Mesendoderm (in vitro differentiated cells): ENCODE results near the gene SHROOM2. TPM values are rescaled to one million over a fixed set of nuclear protein-coding genes. Genes with fewer than 3 reads are reported as not detected.

Experiments used
- DNase-seq: peaks from one replicate; pipeline ENCODE4 v3.0.0; 2013
- H2AK5ac ChIP-seq: 2 replicates; pipeline ENCODE4 v1.6.1; 2013; ENCODE audit warnings: low read length, inconsistent platforms
- H2BK120ac ChIP-seq: 2 replicates; pipeline ENCODE4 v1.6.1; 2013; ENCODE audit warnings: low read depth, mild to moderate bottlenecking, low read length, moderate library complexity, mixed read lengths
- H2BK15ac ChIP-seq: replicated peaks from 2 replicates; pipeline ENCODE4 v1.6.1; 2013; ENCODE audit warnings: low read depth, mild to moderate bottlenecking, moderate library complexity
- H2BK5ac ChIP-seq: 2 replicates; pipeline ENCODE4 v1.6.1; 2013; ENCODE audit warnings: low read length, inconsistent platforms
- H3K18ac ChIP-seq: 2 replicates; pipeline ENCODE4 v1.6.1; 2013; ENCODE audit warnings: mild to moderate bottlenecking, low read length, mixed read lengths
- H3K23ac ChIP-seq: one replicate; pipeline ENCODE4 v1.6.1; 2013; ENCODE audit warnings: low read length
- H3K27ac ChIP-seq: 2 replicates; pipeline ENCODE4 v1.5.1; 2013; ENCODE audit warnings: low read depth, mild to moderate bottlenecking, inconsistent platforms, low read length, moderate library complexity
- H3K27me3 ChIP-seq: 2 replicates; pipeline ENCODE4 v1.6.1; 2013; ENCODE audit warnings: low read length, control low read depth, mild to moderate bottlenecking, inconsistent platforms; ENCODE audit not compliant: insufficient read depth, poor library complexity
- H3K36me3 ChIP-seq: 2 replicates; pipeline ENCODE4 v1.6.1; 2013; ENCODE audit warnings: low read length, inconsistent platforms; ENCODE audit not compliant: control insufficient read depth, insufficient read depth
- H3K4ac ChIP-seq: one replicate; pipeline ENCODE4 v1.6.1; 2013; ENCODE audit warnings: low read depth, mild to moderate bottlenecking, low read length, moderate library complexity
- H3K4me1 ChIP-seq: 2 replicates; pipeline ENCODE4 v1.6.1; 2013; ENCODE audit warnings: low read depth, low read length, inconsistent platforms; ENCODE audit not compliant: control insufficient read depth
- H3K4me2 ChIP-seq: 2 replicates; pipeline ENCODE4 v1.6.1; 2013; ENCODE audit warnings: low read length
- H3K4me3 ChIP-seq: 2 replicates; pipeline ENCODE4 v1.5.1; 2013; ENCODE audit warnings: mild to moderate bottlenecking, low read length
- H3K56ac ChIP-seq: one replicate; pipeline ENCODE4 v1.6.1; 2013; ENCODE audit warnings: low read length
- H3K79me1 ChIP-seq: 2 replicates; pipeline ENCODE4 v1.6.1; 2013; ENCODE audit warnings: low read length, inconsistent platforms
- H3K79me2 ChIP-seq: 2 replicates; pipeline ENCODE4 v1.6.1; 2013; ENCODE audit warnings: mild to moderate bottlenecking, low read length; ENCODE audit not compliant: control insufficient read depth, insufficient read depth
- H3K9ac ChIP-seq: 2 replicates; pipeline ENCODE4 v1.6.1; 2013; ENCODE audit warnings: low read length, inconsistent platforms
- H4K5ac ChIP-seq: one replicate; pipeline ENCODE4 v1.6.1; 2013; ENCODE audit warnings: low read length
- H4K8ac ChIP-seq: one replicate; pipeline ENCODE4 v1.6.1; 2013; ENCODE audit warnings: low read depth, mild to moderate bottlenecking, control low read depth, low read length, moderate library complexity
- WGBS: extraction: QIAGEN DNeasy Blood & Tissue Kit; methylation state at CpG from one replicate; pipeline ENCODE4 v1.1.7; 2013; ENCODE audit warnings: low lambda C conversion rate, missing lambda C conversion rate; ENCODE audit not compliant: insufficient coverage; ENCODE audit errors: extremely low coverage; 5-methylcytosine and 5-hydroxymethylcytosine counted together
- polyA plus RNA-seq, 2 experiments: library from polyadenylated mRNA; stranded (reverse); fragments of 200-250 nt; gene quantifications; one replicate each; pipeline ENCODE4 v1.2.3, GENCODE V29; 2013

The SHROOM2 gene
- 6.0 TPM for polyA plus RNA-seq (2013, experiment 1 of 2)
- polyA plus RNA-seq (2013, experiment 2 of 2), result 5.9 TPM

GRCh38 chrX:9785944-9786797, at the start of gene SHROOM2:
Gene SHROOM2, plus strand, starts transcription at chrX:9786429. Its CDS starts 117 bp downstream, at chrX:9786546.
- Histone ChIP-seq H3K18ac (peak within 1 kb of the TSS; percentile 96), H2AK5ac (no peak within 1 kb of the TSS), H3K79me1 (no peaks in the 10 kb centered on the region), H3K56ac (peak within 1 kb of the TSS; percentile 74), H4K5ac (no peak within 1 kb of the TSS), H2BK15ac (no peak within 1 kb of the TSS), H3K4ac (no peak within 1 kb of the TSS), H3K9ac (peak within 1 kb of the TSS; percentile 63), H3K27ac (peak within 1 kb of the TSS; percentile 87), H4K8ac (peak within 1 kb of the TSS; percentile 56), H3K79me2 (peaks cover 2% of the 10 kb centered on the region), H3K4me3 (peak within 1 kb of the TSS; percentile 49), H3K36me3 (no peaks in the 10 kb centered on the region), H3K27me3 (no peaks in the 10 kb centered on the region), H2BK120ac (peak within 1 kb of the TSS; percentile 21), H3K4me1 (peaks cover 4% of the 10 kb centered on the region), H3K23ac (no peak within 1 kb of the TSS), H2BK5ac (no peak within 1 kb of the TSS), H3K4me2 (peak within 1 kb of the TSS; percentile 38)
- DNase-seq, result no peak
- no CpG with 5 or more reads among the region's 132 CpGs for WGBS

- H3K4me2 ChIP-seq, result no peak overlapping the region
- H2BK120ac ChIP-seq, result no peak overlapping the region
- WGBS, result no CpG with 5 or more reads among the region's 7 CpGs
- H2BK5ac ChIP-seq, result no peak overlapping the region
- no peaks in the 10 kb centered on the region for H3K27me3 ChIP-seq
- no peak overlapping the region for H3K56ac ChIP-seq
- H2AK5ac ChIP-seq, result no peak overlapping the region
- H3K79me2 ChIP-seq, result no peaks in the 10 kb centered on the region
- no peaks in the 10 kb centered on the region for H3K79me1 ChIP-seq
- no peak overlapping the region for H3K4me3 ChIP-seq
- no peaks in the 10 kb centered on the region for H3K36me3 ChIP-seq
- H3K4ac ChIP-seq, result no peak overlapping the region
- H4K5ac ChIP-seq, result no peak overlapping the region
- H3K23ac ChIP-seq, result no peak overlapping the region
- H3K18ac ChIP-seq, result no peak overlapping the region
- no peak overlapping the region for H4K8ac ChIP-seq
- H3K27ac ChIP-seq, result no peak overlapping the region
- H3K4me1 ChIP-seq, result no peaks in the 10 kb centered on the region
- no peak for DNase-seq
- H3K9ac ChIP-seq, result no peak overlapping the region
- H2BK15ac ChIP-seq, result no peak overlapping the region
Measured at GRCh38 chrX:9737363-9737762, 48.9 kb upstream of the SHROOM2 start.

- Histone ChIP-seq H3K79me2 (no peaks in the 10 kb centered on the region), H2BK15ac (no peak overlapping the region), H3K27ac (no peak overlapping the region), H3K9ac (no peak overlapping the region), H2AK5ac (no peak overlapping the region), H3K4me3 (no peak overlapping the region), H3K36me3 (no peaks in the 10 kb centered on the region), H4K8ac (no peak overlapping the region), H3K27me3 (no peaks in the 10 kb centered on the region), H4K5ac (no peak overlapping the region), H3K23ac (no peak overlapping the region), H3K79me1 (no peaks in the 10 kb centered on the region), H3K4me2 (no peak overlapping the region), H2BK5ac (no peak overlapping the region), H3K18ac (no peak overlapping the region), H3K56ac (no peak overlapping the region), H3K4me1 (no peaks in the 10 kb centered on the region), H2BK120ac (no peak overlapping the region), H3K4ac (no peak overlapping the region)
- no CpG with 5 or more reads among the region's 3 CpGs for WGBS
- no peak for DNase-seq
Measured at GRCh38 chrX:9738151-9738550, 48.1 kb upstream of the SHROOM2 start.

- H3K4me1 ChIP-seq, result no peaks in the 10 kb centered on the region
- no peaks in the 10 kb centered on the region for H3K27me3 ChIP-seq
- no peak for DNase-seq
- no peak overlapping the region for H3K4me3 ChIP-seq
- no peak overlapping the region for H4K5ac ChIP-seq
- no CpG with 5 or more reads among the region's 5 CpGs for WGBS
- H3K56ac ChIP-seq, result no peak overlapping the region
- H3K36me3 ChIP-seq, result no peaks in the 10 kb centered on the region
- no peak overlapping the region for H3K27ac ChIP-seq
- no peak overlapping the region for H2BK15ac ChIP-seq
- H3K23ac ChIP-seq, result no peak overlapping the region
- no peaks in the 10 kb centered on the region for H3K79me2 ChIP-seq
- no peak overlapping the region for H4K8ac ChIP-seq
- no peak overlapping the region for H2BK5ac ChIP-seq
- H3K9ac ChIP-seq, result no peak overlapping the region
- H3K18ac ChIP-seq, result no peak overlapping the region
- H3K4me2 ChIP-seq, result no peak overlapping the region
- no peak overlapping the region for H2BK120ac ChIP-seq
- H3K79me1 ChIP-seq, result no peaks in the 10 kb centered on the region
- no peak overlapping the region for H2AK5ac ChIP-seq
- no peak overlapping the region for H3K4ac ChIP-seq
Measured at GRCh38 chrX:9739130-9739529, 47.1 kb upstream of the SHROOM2 start.

- Histone ChIP-seq H3K4me2 (no peak overlapping the region), H3K4me1 (no peaks in the 10 kb centered on the region), H3K79me1 (no peaks in the 10 kb centered on the region), H3K56ac (no peak overlapping the region), H2AK5ac (no peak overlapping the region), H3K36me3 (no peaks in the 10 kb centered on the region), H3K23ac (no peak overlapping the region), H4K8ac (peak overlapping the region; percentile 76), H3K4ac (no peak overlapping the region), H3K9ac (no peak overlapping the region), H3K79me2 (no peaks in the 10 kb centered on the region), H3K27ac (peak overlapping the region; percentile 44), H3K4me3 (no peak overlapping the region), H2BK15ac (no peak overlapping the region), H4K5ac (no peak overlapping the region), H3K18ac (no peak overlapping the region), H3K27me3 (no peaks in the 10 kb centered on the region), H2BK5ac (no peak overlapping the region), H2BK120ac (no peak overlapping the region)
- no CpG with 5 or more reads among the region's 11 CpGs for whole genome bisulfite sequencing
- peak; percentile 21 for DNase-seq
Measured at GRCh38 chrX:9745417-9746115, 40.7 kb upstream of the SHROOM2 start.
